ENCODE data around the gene GLIS1. TPM values are rescaled to one million over a fixed set of nuclear protein-coding genes. Genes with fewer than 3 reads are reported as not detected.

The GLIS1 gene
- total and polyA plus RNA-seq, 10 of the 15 experiments (the other 5 are each of a cell fraction or from before 2014, with no cell fraction given), result not detected

DNA sequence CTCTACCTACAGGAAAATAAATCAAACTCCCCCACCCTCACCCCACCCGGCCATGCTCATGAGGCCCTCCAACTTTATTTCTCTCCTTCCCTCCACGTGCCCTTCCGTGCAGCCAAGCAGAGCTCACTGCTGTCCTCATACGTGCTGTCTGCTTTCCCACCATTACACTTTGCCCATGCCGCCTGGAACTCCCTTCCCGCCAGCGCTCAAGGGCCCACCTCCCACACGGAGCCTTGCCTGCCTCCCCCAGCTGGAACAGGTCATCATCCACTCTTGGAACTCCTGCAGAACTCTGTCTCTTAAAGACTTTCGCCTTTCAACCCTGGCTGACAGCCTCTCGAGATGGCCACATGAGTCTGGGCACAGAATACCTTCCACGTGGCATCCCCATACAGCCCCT is 42.4 kb downstream of the GLIS1 start:
- DNase-seq (ENCODE audit: low read depth, low spot score) (no peak), FAIRE-seq (no peak), ATAC-seq (no peak)
- Histone ChIP-seq H3K27me3 (replicated peaks in 1 of 2; ENCODE audit: control insufficient read depth in 2 of 2, insufficient read depth in 2 of 2, low read length in 1 of 2) (no peaks in the 10 kb centered on the region; a peak in 3 of 4 replicates), H4K20me1 (ENCODE audit: control insufficient read depth, insufficient read depth) (no peaks in the 10 kb centered on the region), H3K27ac (ENCODE audit: control insufficient read depth, insufficient read depth) (no peak overlapping the region), H3K4me3 (no peak overlapping the region), H3K9ac (ENCODE audit: control insufficient read depth, insufficient read depth, low read length) (no peak overlapping the region), H3K36me3 (ENCODE audit: control insufficient read depth in 2 of 2, insufficient read depth in 2 of 2, low read length in 1 of 2) (no peaks in the 10 kb centered on the region), H3K4me1 (ENCODE audit: control insufficient read depth, insufficient read depth, low read length) (no peaks in the 10 kb centered on the region), H3K79me2 (ENCODE audit: control insufficient read depth, insufficient read depth, low read length) (no peaks in the 10 kb centered on the region), H3K4me2 (ENCODE audit: control insufficient read depth, insufficient read depth) (no peak overlapping the region), H2AFZ (ENCODE audit: control insufficient read depth, low read depth, low read length) (no peak overlapping the region), H3K9me3 (replicated peaks; ENCODE audit: control insufficient read depth, insufficient read depth, low read length) (no peaks in the 10 kb centered on the region)
- no peak for TF ChIP-seq EZH2 (IDR thresholded peaks at IDR 0.05; ENCODE audit: borderline replicate concordance, control insufficient read depth, low read depth, low read length)
- no peak for TF ChIP-seq MTA3 (IDR thresholded peaks at IDR 0.05; ENCODE audit: borderline replicate concordance, low read length)
- TF ChIP-seq DPF2 (IDR thresholded peaks at IDR 0.05), result no peak
- TF ChIP-seq FOXK2 (IDR thresholded peaks at IDR 0.05), result no peak
- TF ChIP-seq ZNF622 (IDR thresholded peaks at IDR 0.05), result no peak
- no peak for TF ChIP-seq SREBF2 (IDR thresholded peaks at IDR 0.05; ENCODE audit: low read length)
- TF ChIP-seq IRF4 (IDR thresholded peaks at IDR 0.05; ENCODE audit: low read depth, low read length), result no peak
- TF ChIP-seq, protein P1, sequence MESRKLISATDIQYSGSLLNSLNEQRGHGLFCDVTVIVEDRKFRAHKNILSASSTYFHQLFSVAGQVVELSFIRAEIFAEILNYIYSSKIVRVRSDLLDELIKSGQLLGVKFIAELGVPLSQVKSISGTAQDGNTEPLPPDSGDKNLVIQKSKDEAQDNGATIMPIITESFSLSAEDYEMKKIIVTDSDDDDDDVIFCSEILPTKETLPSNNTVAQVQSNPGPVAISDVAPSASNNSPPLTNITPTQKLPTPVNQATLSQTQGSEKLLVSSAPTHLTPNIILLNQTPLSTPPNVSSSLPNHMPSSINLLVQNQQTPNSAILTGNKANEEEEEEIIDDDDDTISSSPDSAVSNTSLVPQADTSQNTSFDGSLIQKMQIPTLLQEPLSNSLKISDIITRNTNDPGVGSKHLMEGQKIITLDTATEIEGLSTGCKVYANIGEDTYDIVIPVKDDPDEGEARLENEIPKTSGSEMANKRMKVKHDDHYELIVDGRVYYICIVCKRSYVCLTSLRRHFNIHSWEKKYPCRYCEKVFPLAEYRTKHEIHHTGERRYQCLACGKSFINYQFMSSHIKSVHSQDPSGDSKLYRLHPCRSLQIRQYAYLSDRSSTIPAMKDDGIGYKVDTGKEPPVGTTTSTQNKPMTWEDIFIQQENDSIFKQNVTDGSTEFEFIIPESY (IDR thresholded peaks at IDR 0.05), result no peak
- TF ChIP-seq POLR2AphosphoS5 (IDR thresholded peaks at IDR 0.05; ENCODE audit: low read length), result no peak
- TF ChIP-seq CBX5 (IDR thresholded peaks at IDR 0.05; ENCODE audit: low read depth), result no peak
- TF ChIP-seq, protein P2, sequence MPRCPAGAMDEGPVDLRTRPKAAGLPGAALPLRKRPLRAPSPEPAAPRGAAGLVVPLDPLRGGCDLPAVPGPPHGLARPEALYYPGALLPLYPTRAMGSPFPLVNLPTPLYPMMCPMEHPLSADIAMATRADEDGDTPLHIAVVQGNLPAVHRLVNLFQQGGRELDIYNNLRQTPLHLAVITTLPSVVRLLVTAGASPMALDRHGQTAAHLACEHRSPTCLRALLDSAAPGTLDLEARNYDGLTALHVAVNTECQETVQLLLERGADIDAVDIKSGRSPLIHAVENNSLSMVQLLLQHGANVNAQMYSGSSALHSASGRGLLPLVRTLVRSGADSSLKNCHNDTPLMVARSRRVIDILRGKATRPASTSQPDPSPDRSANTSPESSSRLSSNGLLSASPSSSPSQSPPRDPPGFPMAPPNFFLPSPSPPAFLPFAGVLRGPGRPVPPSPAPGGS (IDR thresholded peaks at IDR 0.05; ENCODE audit: borderline replicate concordance, insufficient read depth, low read depth, low read length, poor library complexity, severe bottlenecking), result no peak
- POLR2A ChIA-PET, result interaction anchor here (0.6 kb wide), 1 partner anchor 1354 kb away, joined by 6 read pairs; no protein-coding TSS in a partner anchor
- 35% methylated on average over 10 of the region's 11 CpGs for WGBS (ENCODE audit: insufficient coverage, insufficient replicate concordance, low lambda C conversion rate, missing lambda C conversion rate)
- CTCF ChIA-PET, result interaction anchor here (1.2 kb wide), 1 partner anchor 12 kb away, joined by 3 read pairs; no protein-coding TSS in a partner anchor
- BruUV-seq (replicated peaks), result no TSS peak
- RAD21 ChIA-PET (ENCODE audit: unreplicated experiment), result no interaction called here
- in situ Hi-C loops (cut with MboI) (no loop called here), intact Hi-C loops (cut with micrococcal nuclease; ENCODE audit: unreplicated experiment) (no loop called here)
- SMC1A ChIA-PET (ENCODE audit: uncharacterized antibody, unreplicated experiment), result no interaction called here

Measured in GM12878 (cell line).